CD4-positive, alpha-beta T cell treated with Interferon alpha-2 for 1 hour (primary cell): ENCODE measurements around the gene HHAT.
"Not testable (repeated sequence)": the region's sequence is repeated elsewhere in the genome, so short reads cannot be mapped to it uniquely, and the experiment has no call there.

Source experiments
- DNase-seq, 2 donors: peaks; one replicate each; pipeline ENCODE4 v3.0.0-alpha.2; 2020 to 2022

HHAT gene

GRCh38 chr1:210657806-210658205 is 329.1 kb downstream of the HHAT start:
- DNase-seq = no peak

- not testable (repeated sequence) for DNase-seq
Observed at GRCh38 chr1:210661520-210661919, 332.8 kb downstream of the HHAT start.

GRCh38 chr1:210662291-210663050 is 333.8 kb downstream of the HHAT start:
- DNase-seq = no peak

- DNase-seq = no peak
Observed at GRCh38 chr1:210663730-210664573, 335.2 kb downstream of the HHAT start.

GRCh38 chr1:210669951-210670350 is 341.2 kb downstream of the HHAT start:
- no peak for DNase-seq

- DNase-seq = no peak
Observed at GRCh38 chr1:210674151-210674550, 345.4 kb downstream of the HHAT start.

- DNase-seq = no peak
Observed at GRCh38 chr1:210676539-210676938, 347.8 kb downstream of the HHAT start.

- DNase-seq = no peak
Observed at GRCh38 chr1:210677533-210677932, 348.8 kb downstream of the HHAT start.

- DNase-seq = no peak
Observed at GRCh38 chr1:210678306-210678705, 349.6 kb downstream of the HHAT start.

GRCh38 chr1:210681158-210681557 is 352.5 kb downstream of the HHAT start:
- DNase-seq = no peak

GRCh38 chr1:210683403-210684047 is 354.8 kb downstream of the HHAT start:
- no peak for DNase-seq

- DNase-seq = no peak
Observed at GRCh38 chr1:210684466-210685294, 356.0 kb downstream of the HHAT start.

GRCh38 chr1:210685295-210685650 is 356.6 kb downstream of the HHAT start:
- no peak for DNase-seq

GRCh38 chr1:210686841-210687240 is 358.1 kb downstream of the HHAT start:
- DNase-seq = no peak

- no peak for DNase-seq
Observed at GRCh38 chr1:210687582-210688279, 359.0 kb downstream of the HHAT start.

- DNase-seq = no peak
Observed at GRCh38 chr1:210688512-210689234, 360.0 kb downstream of the HHAT start.

- no peak for DNase-seq
Observed at GRCh38 chr1:210689826-210690225, 361.1 kb downstream of the HHAT start.

- no peak for DNase-seq
Observed at GRCh38 chr1:210690236-210690635, 361.5 kb downstream of the HHAT start.

- DNase-seq = no peak
Observed at GRCh38 chr1:210691039-210691610, 362.4 kb downstream of the HHAT start.

GRCh38 chr1:210692796-210693195 is 364.1 kb downstream of the HHAT start:
- no peak for DNase-seq

- DNase-seq = no peak
Observed at GRCh38 chr1:210695026-210695425, 366.3 kb downstream of the HHAT start.
